Measurements from ENCODE around the gene DGKZ.
"Not testable (repeated sequence)": the region's sequence is repeated elsewhere in the genome, so short reads cannot be mapped to it uniquely, and the experiment has no call there.

DNA sequence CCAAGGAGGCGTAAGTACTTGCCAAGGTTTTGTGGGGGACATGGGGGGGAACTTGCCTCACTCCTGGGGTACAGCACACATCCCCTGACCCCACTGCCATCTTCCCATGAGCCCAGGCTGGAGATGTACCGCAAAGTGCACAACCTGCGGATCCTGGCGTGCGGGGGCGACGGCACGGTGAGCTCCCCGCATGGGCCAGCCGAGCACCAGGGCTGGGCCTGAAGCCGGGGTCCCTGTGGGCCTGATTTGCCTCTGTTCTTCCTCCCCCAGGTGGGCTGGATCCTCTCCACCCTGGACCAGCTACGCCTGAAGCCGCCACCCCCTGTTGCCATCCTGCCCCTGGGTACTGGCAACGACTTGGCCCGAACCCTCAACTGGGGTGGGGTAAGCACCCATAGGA is 25.2 kb downstream of the DGKZ start:
- TF ChIP-seq, protein P1, sequence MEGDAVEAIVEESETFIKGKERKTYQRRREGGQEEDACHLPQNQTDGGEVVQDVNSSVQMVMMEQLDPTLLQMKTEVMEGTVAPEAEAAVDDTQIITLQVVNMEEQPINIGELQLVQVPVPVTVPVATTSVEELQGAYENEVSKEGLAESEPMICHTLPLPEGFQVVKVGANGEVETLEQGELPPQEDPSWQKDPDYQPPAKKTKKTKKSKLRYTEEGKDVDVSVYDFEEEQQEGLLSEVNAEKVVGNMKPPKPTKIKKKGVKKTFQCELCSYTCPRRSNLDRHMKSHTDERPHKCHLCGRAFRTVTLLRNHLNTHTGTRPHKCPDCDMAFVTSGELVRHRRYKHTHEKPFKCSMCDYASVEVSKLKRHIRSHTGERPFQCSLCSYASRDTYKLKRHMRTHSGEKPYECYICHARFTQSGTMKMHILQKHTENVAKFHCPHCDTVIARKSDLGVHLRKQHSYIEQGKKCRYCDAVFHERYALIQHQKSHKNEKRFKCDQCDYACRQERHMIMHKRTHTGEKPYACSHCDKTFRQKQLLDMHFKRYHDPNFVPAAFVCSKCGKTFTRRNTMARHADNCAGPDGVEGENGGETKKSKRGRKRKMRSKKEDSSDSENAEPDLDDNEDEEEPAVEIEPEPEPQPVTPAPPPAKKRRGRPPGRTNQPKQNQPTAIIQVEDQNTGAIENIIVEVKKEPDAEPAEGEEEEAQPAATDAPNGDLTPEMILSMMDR (IDR thresholded peaks at IDR 0.05), result not testable (repeated sequence)
- not testable (repeated sequence) for TF ChIP-seq POLR2A (IDR thresholded peaks at IDR 0.05)

Data from Peyer's patch (tissue), 4 donors.